PC-9 (cell line): Measurements from ENCODE around the gene PSMA6.

Experiments used
- EZH2 ChIP-seq: fragments of 200-600 bp; sonication (generic); IDR thresholded peaks from 2 replicates; pipeline ENCODE4 v1.8.0; 2017; ENCODE audit warnings: antibody characterized with exemption, low read depth
- TF ChIP-seq, protein P1 (sequence below): fragments of 200-600 bp; sonication (generic); conservative IDR thresholded peaks from 2 replicates; pipeline ENCODE4 v1.6.1; 2017; ENCODE audit warnings: mixed run types, antibody characterized with exemption, mild to moderate bottlenecking, moderate library complexity

DNA sequence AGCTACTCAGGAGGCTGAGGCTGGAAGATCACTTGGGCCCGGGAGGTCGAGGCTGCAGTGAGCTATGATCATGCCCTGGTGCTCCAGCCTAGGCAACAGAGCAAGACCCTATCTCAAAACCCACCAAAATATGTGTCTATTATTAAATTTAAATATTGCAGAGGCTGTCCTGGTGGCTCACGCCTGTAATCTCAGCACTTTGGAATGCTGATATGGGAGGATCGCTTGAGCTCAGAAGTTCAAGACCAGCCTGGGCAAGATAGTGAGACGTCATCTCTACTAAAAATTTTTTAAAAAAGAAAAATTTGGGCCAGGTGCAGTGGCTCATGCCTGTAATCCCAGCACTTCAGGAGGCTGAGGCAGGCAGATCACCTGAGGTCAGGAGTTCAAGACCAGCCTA lies 13.9 kb downstream of the PSMA6 start:
- TF ChIP-seq, protein P1, sequence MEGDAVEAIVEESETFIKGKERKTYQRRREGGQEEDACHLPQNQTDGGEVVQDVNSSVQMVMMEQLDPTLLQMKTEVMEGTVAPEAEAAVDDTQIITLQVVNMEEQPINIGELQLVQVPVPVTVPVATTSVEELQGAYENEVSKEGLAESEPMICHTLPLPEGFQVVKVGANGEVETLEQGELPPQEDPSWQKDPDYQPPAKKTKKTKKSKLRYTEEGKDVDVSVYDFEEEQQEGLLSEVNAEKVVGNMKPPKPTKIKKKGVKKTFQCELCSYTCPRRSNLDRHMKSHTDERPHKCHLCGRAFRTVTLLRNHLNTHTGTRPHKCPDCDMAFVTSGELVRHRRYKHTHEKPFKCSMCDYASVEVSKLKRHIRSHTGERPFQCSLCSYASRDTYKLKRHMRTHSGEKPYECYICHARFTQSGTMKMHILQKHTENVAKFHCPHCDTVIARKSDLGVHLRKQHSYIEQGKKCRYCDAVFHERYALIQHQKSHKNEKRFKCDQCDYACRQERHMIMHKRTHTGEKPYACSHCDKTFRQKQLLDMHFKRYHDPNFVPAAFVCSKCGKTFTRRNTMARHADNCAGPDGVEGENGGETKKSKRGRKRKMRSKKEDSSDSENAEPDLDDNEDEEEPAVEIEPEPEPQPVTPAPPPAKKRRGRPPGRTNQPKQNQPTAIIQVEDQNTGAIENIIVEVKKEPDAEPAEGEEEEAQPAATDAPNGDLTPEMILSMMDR: no peak
- TF ChIP-seq EZH2: no peak
